Mucosa of stomach (tissue), 1 donor: Measurements from ENCODE around the gene SORT1.

Source experiments
- H3K27me3 ChIP-seq: one replicate; pipeline ENCODE4 v1.7.0; 2013; ENCODE audit warnings: mild to moderate bottlenecking, low read length; ENCODE audit not compliant: control insufficient read depth, insufficient read depth
- H3K36me3 ChIP-seq: one replicate; pipeline ENCODE4 v1.7.0; 2013; ENCODE audit warnings: low read length; ENCODE audit not compliant: control insufficient read depth, insufficient read depth
- H3K4me1 ChIP-seq: one replicate; pipeline ENCODE4 v1.7.0; 2013; ENCODE audit warnings: mild to moderate bottlenecking, low read length; ENCODE audit not compliant: control insufficient read depth, insufficient read depth
- H3K4me3 ChIP-seq: one replicate; pipeline ENCODE4 v1.7.0; 2013; ENCODE audit warnings: low read length
- H3K9ac ChIP-seq: one replicate; pipeline ENCODE4 v1.7.0; 2013; ENCODE audit warnings: mild to moderate bottlenecking, low read length, moderate library complexity
- H3K9me3 ChIP-seq: one replicate; pipeline ENCODE4 v1.7.0; 2013; ENCODE audit warnings: mild to moderate bottlenecking, low read length, moderate library complexity; ENCODE audit not compliant: control insufficient read depth
- donor health status: Pancreatic carcinoma.

SORT1 gene

GRCh38 chr1:109265016-109265415, 132.7 kb downstream of the SORT1 start:
- H3K4me1 ChIP-seq: peaks cover 6% of the 10 kb centered on the region
- no peak overlapping the region for H3K9ac ChIP-seq
- no peaks in the 10 kb centered on the region for H3K27me3 ChIP-seq
- no peak overlapping the region for H3K4me3 ChIP-seq
- H3K36me3 ChIP-seq: no peaks in the 10 kb centered on the region
- no peaks in the 10 kb centered on the region for H3K9me3 ChIP-seq

GRCh38 chr1:109264379-109264755, 133.4 kb downstream of the SORT1 start:
- Histone ChIP-seq H3K4me3 (no peak overlapping the region), H3K4me1 (peaks cover 6% of the 10 kb centered on the region), H3K9me3 (no peaks in the 10 kb centered on the region), H3K36me3 (no peaks in the 10 kb centered on the region), H3K27me3 (no peaks in the 10 kb centered on the region), H3K9ac (no peak overlapping the region)

GRCh38 chr1:109263597-109264378, 133.9 kb downstream of the SORT1 start:
- Histone ChIP-seq H3K36me3 (no peaks in the 10 kb centered on the region), H3K4me3 (no peak overlapping the region), H3K9ac (no peak overlapping the region), H3K27me3 (no peaks in the 10 kb centered on the region), H3K9me3 (no peaks in the 10 kb centered on the region), H3K4me1 (peaks cover 6% of the 10 kb centered on the region)

- Histone ChIP-seq H3K9ac (no peak overlapping the region), H3K9me3 (no peaks in the 10 kb centered on the region), H3K27me3 (no peaks in the 10 kb centered on the region), H3K4me3 (no peak overlapping the region), H3K36me3 (no peaks in the 10 kb centered on the region), H3K4me1 (peaks cover 6% of the 10 kb centered on the region)
These were observed 134.5 kb downstream of the SORT1 start for GRCh38 chr1:109263234-109263596.

GRCh38 chr1:109262231-109263055, 135.3 kb downstream of the SORT1 start:
- Histone ChIP-seq H3K9me3 (no peaks in the 10 kb centered on the region), H3K36me3 (no peaks in the 10 kb centered on the region), H3K4me3 (no peak overlapping the region), H3K4me1 (peaks cover 6% of the 10 kb centered on the region), H3K27me3 (no peaks in the 10 kb centered on the region), H3K9ac (no peak overlapping the region)

GRCh38 chr1:109261578-109261977, 136.1 kb downstream of the SORT1 start:
- H3K9me3 ChIP-seq: no peaks in the 10 kb centered on the region
- H3K4me1 ChIP-seq: peaks cover 6% of the 10 kb centered on the region
- H3K4me3 ChIP-seq: no peak overlapping the region
- no peak overlapping the region for H3K9ac ChIP-seq
- H3K27me3 ChIP-seq: no peaks in the 10 kb centered on the region
- H3K36me3 ChIP-seq: no peaks in the 10 kb centered on the region

GRCh38 chr1:109261006-109261405, 136.7 kb downstream of the SORT1 start:
- Histone ChIP-seq H3K4me1 (peaks cover 6% of the 10 kb centered on the region), H3K27me3 (no peaks in the 10 kb centered on the region), H3K4me3 (no peak overlapping the region), H3K9me3 (no peaks in the 10 kb centered on the region), H3K9ac (no peak overlapping the region), H3K36me3 (no peaks in the 10 kb centered on the region)

GRCh38 chr1:109259674-109260557, 137.8 kb downstream of the SORT1 start:
- Histone ChIP-seq H3K9me3 (no peaks in the 10 kb centered on the region), H3K36me3 (no peaks in the 10 kb centered on the region), H3K4me3 (no peak overlapping the region), H3K4me1 (peaks cover 10% of the 10 kb centered on the region), H3K27me3 (no peaks in the 10 kb centered on the region), H3K9ac (no peak overlapping the region)
